Thymus (tissue), 11 donors: ENCODE data around the gene LUM. TPM values are rescaled to one million over a fixed set of nuclear protein-coding genes. Genes with fewer than 3 reads are reported as not detected.

Source experiments
- DNase-seq, 9 donors: peaks; one replicate each; pipeline ENCODE4 v3.0.0-alpha.2; 2013; ENCODE audit warnings: low spot score in 9 of 9, low read depth in 6 of 9, missing footprints in 1 of 9
- H3K27ac ChIP-seq, 2 donors: one replicate each; pipeline ENCODE4 v1.5.1; 2013; ENCODE audit warnings: control low read depth in 1 of 2, low read depth in 1 of 2, low read length in 1 of 2, mild to moderate bottlenecking in 1 of 2, moderate library complexity in 1 of 2
- H3K27me3 ChIP-seq, 2 donors: one replicate each; pipeline ENCODE4 v1.5.1; 2013; ENCODE audit warnings: low read length in 1 of 2; ENCODE audit not compliant: control insufficient read depth in 2 of 2, insufficient read depth in 1 of 2
- H3K36me3 ChIP-seq, 2 donors: one replicate each; pipeline ENCODE4 v1.5.1; 2013; ENCODE audit warnings: low read length in 1 of 2, mild to moderate bottlenecking in 1 of 2, moderate library complexity in 1 of 2; ENCODE audit not compliant: control insufficient read depth in 2 of 2, insufficient read depth in 2 of 2
- H3K4me1 ChIP-seq, 2 donors: one replicate each; pipeline ENCODE4 v1.5.1; 2013; ENCODE audit warnings: low read length in 2 of 2; ENCODE audit not compliant: control insufficient read depth in 2 of 2, insufficient read depth in 2 of 2
- H3K4me3 ChIP-seq, 2 donors: one replicate each; pipeline ENCODE4 v1.5.1; 2013; ENCODE audit warnings: low read length in 2 of 2, control low read depth in 1 of 2, mild to moderate bottlenecking in 1 of 2
- H3K9me3 ChIP-seq, 2 donors: one replicate each; pipeline ENCODE4 v1.5.1; 2013; ENCODE audit warnings: low read length in 1 of 2, mild to moderate bottlenecking in 1 of 2; ENCODE audit not compliant: control insufficient read depth in 2 of 2, insufficient read depth in 1 of 2
- WGBS: extraction: QIAGEN DNeasy Blood & Tissue Kit; methylation state at CpG from one replicate; pipeline ENCODE4 v1.1.7; 2013; 5-methylcytosine and 5-hydroxymethylcytosine counted together
- polyA plus RNA-seq: library from polyadenylated mRNA; stranded (reverse); fragments of 200-250 nt; gene quantifications from one replicate; pipeline ENCODE4 v1.2.3, GENCODE V29; 2013
- total RNA-seq: library from RNA; stranded (reverse); fragments of 120-200 nt; gene quantifications from one replicate; pipeline ENCODE4 v1.2.4, GENCODE V29; 2013
- donor health status: healthy.

Gene LUM
- total and polyA plus RNA-seq, 2 donors: 38.7 to 63.5 TPM

- no peak overlapping the region for H3K27ac ChIP-seq
- no peaks in the 10 kb centered on the region for H3K27me3 ChIP-seq
- no peak for DNase-seq
- no peak overlapping the region for H3K4me3 ChIP-seq
- H3K9me3 ChIP-seq: no peaks in the 10 kb centered on the region
- no peaks in the 10 kb centered on the region for H3K36me3 ChIP-seq
- no peaks in the 10 kb centered on the region for H3K4me1 ChIP-seq
These were observed 37.9 kb downstream of the LUM start for GRCh38 chr12:91073426-91073825.

DNA sequence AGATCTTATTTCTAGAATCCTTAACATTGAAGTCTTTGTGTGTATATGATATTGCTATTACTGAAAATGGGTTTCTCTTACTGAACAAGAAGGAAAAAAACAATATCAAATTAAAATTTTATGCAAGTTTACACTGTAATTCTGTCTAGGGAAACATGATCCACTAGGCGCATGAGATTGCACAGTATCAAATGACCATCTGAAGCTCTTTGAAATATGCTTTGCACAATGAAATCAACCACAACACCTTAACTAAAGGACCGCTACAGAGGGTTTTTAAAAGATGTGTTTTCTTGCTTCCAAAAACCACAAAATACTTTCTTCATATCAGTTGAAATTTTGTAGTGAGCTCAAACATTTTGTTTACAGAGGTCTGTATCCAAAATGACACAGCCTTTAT is 38.4 kb downstream of the LUM start:
- Histone ChIP-seq H3K4me3 (no peak overlapping the region), H3K27ac (no peak overlapping the region), H3K4me1 (no peaks in the 10 kb centered on the region), H3K9me3 (no peaks in the 10 kb centered on the region), H3K27me3 (no peaks in the 10 kb centered on the region), H3K36me3 (no peaks in the 10 kb centered on the region)
- no peak for DNase-seq
- 84% methylated on average over 2 of the region's 2 CpGs for WGBS

GRCh38 chr12:91070936-91071335 is 40.4 kb downstream of the LUM start:
- Histone ChIP-seq H3K4me1 (no peaks in the 10 kb centered on the region), H3K4me3 (no peak overlapping the region), H3K27me3 (no peaks in the 10 kb centered on the region), H3K36me3 (no peaks in the 10 kb centered on the region), H3K9me3 (no peaks in the 10 kb centered on the region), H3K27ac (no peak overlapping the region)
- no peak for DNase-seq

DNA sequence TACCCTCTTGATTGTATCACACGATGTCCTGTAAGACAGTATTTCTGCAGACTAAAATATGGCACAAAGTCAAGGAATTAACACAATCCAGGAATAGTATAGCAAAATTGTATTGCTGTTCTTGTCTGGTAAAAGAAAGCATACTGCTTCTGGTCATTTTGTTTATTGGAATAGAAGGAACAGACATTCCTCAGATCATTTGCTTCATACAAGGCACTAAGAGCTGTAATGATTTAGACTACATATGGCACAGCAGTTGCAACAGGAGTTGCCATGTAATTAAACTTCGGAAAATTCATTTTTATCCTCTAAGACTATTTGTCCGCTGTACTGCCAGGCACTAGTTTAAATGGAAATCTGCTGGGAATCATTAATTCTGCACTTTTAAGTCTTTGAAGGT is 45.9 kb downstream of the LUM start:
- Histone ChIP-seq H3K9me3 (no peaks in the 10 kb centered on the region), H3K27me3 (no peaks in the 10 kb centered on the region), H3K36me3 (no peaks in the 10 kb centered on the region), H3K4me1 (no peaks in the 10 kb centered on the region), H3K27ac (no peak overlapping the region), H3K4me3 (no peak overlapping the region)
- no peak for DNase-seq
- 98% methylated on average over 3 of the region's 3 CpGs for WGBS

GRCh38 chr12:91064640-91065039 is 46.7 kb downstream of the LUM start:
- H3K9me3 ChIP-seq: no peaks in the 10 kb centered on the region
- DNase-seq: no peak
- H3K27me3 ChIP-seq: no peaks in the 10 kb centered on the region
- H3K36me3 ChIP-seq: no peaks in the 10 kb centered on the region
- no peaks in the 10 kb centered on the region for H3K4me1 ChIP-seq
- 79% methylated on average over 3 of the region's 3 CpGs for WGBS
- H3K4me3 ChIP-seq: no peak overlapping the region
- no peak overlapping the region for H3K27ac ChIP-seq

- H3K4me1 ChIP-seq: no peaks in the 10 kb centered on the region
- DNase-seq: no peak
- H3K4me3 ChIP-seq: no peak overlapping the region
- no peaks in the 10 kb centered on the region for H3K36me3 ChIP-seq
- H3K9me3 ChIP-seq: no peaks in the 10 kb centered on the region
- no peaks in the 10 kb centered on the region for H3K27me3 ChIP-seq
- H3K27ac ChIP-seq: no peak overlapping the region
- WGBS: 95% methylated on average over 1 of the region's 1 CpG
These were observed 50.2 kb downstream of the LUM start for GRCh38 chr12:91061091-91061490.

- no peak for DNase-seq
These were observed 52.1 kb downstream of the LUM start for GRCh38 chr12:91059211-91059610.

GRCh38 chr12:91058786-91059185 is 52.5 kb downstream of the LUM start:
- H3K27me3 ChIP-seq: no peaks in the 10 kb centered on the region
- no peak for DNase-seq
- no peak overlapping the region for H3K27ac ChIP-seq
- no peak overlapping the region for H3K4me3 ChIP-seq
- no peaks in the 10 kb centered on the region for H3K36me3 ChIP-seq
- 94% methylated on average over 1 of the region's 1 CpG for WGBS
- H3K4me1 ChIP-seq: no peaks in the 10 kb centered on the region
- no peaks in the 10 kb centered on the region for H3K9me3 ChIP-seq

More at GRCh38 chr12:91059211-91059610, 52.1 kb downstream of the LUM start:
- no peaks in the 10 kb centered on the region for H3K9me3 ChIP-seq
- H3K4me1 ChIP-seq: no peaks in the 10 kb centered on the region
- no peaks in the 10 kb centered on the region for H3K36me3 ChIP-seq
- H3K27me3 ChIP-seq: no peaks in the 10 kb centered on the region
- no peak overlapping the region for H3K4me3 ChIP-seq
- no peak overlapping the region for H3K27ac ChIP-seq

GRCh38 chr12:91057368-91058165 is 53.7 kb downstream of the LUM start, which contains the start of gene KERA:
Gene KERA (minus strand): TSS chr12:91058024. CDS start chr12:91056281, 1,743 bp downstream.
- H3K27ac ChIP-seq: no peak within 1 kb of the TSS
- no peaks in the 10 kb centered on the region for H3K36me3 ChIP-seq
- H3K4me3 ChIP-seq: no peak within 1 kb of the TSS
- no peak for DNase-seq
- no peaks in the 10 kb centered on the region for H3K4me1 ChIP-seq
- no peaks in the 10 kb centered on the region for H3K9me3 ChIP-seq
- H3K27me3 ChIP-seq: no peaks in the 10 kb centered on the region
- 75% methylated on average over 9 of the region's 9 CpGs for WGBS
